GM21528 (cell line): Measurements from ENCODE around the gene INSIG2.

Experiments
- ATAC-seq: cut with Tn5 transposase; IDR thresholded peaks from one replicate; pipeline ENCODE4 v1.9.1; 2021; ENCODE audit warnings: mild to moderate bottlenecking, moderate library complexity; ENCODE audit not compliant: unreplicated experiment, low FRiP score

Gene INSIG2

GRCh38 chr2:118088051-118089024 lies at the start of gene INSIG2:
Gene INSIG2, plus strand, starts transcription at chr2:118088471. Its CDS starts 8,086 bp downstream, at chr2:118096557.
- peak; percentile 97 for ATAC-seq

- ATAC-seq = no peak
Measured at GRCh38 chr2:118040891-118041290, 47.4 kb upstream of the INSIG2 start.

GRCh38 chr2:118044103-118044716 lies 44.1 kb upstream of the INSIG2 start:
- ATAC-seq = no peak

- ATAC-seq = no peak
Measured at GRCh38 chr2:118044854-118045253, 43.4 kb upstream of the INSIG2 start.

- ATAC-seq = no peak
Measured at GRCh38 chr2:118045286-118045685, 43.0 kb upstream of the INSIG2 start.

- no peak for ATAC-seq
Measured at GRCh38 chr2:118046634-118047210, 41.5 kb upstream of the INSIG2 start.

- no peak for ATAC-seq
Measured at GRCh38 chr2:118047380-118047826, 40.9 kb upstream of the INSIG2 start.

GRCh38 chr2:118048401-118048800 lies 39.9 kb upstream of the INSIG2 start:
- no peak for ATAC-seq

GRCh38 chr2:118049140-118049815 lies 39.0 kb upstream of the INSIG2 start:
- no peak for ATAC-seq

GRCh38 chr2:118049816-118050140 lies 38.5 kb upstream of the INSIG2 start:
- no peak for ATAC-seq

- ATAC-seq = no peak
Measured at GRCh38 chr2:118050386-118050785, 37.9 kb upstream of the INSIG2 start.

GRCh38 chr2:118050974-118051373 lies 37.3 kb upstream of the INSIG2 start:
- no peak for ATAC-seq

GRCh38 chr2:118051826-118052358 lies 36.4 kb upstream of the INSIG2 start:
- no peak for ATAC-seq

GRCh38 chr2:118052474-118052873 lies 35.8 kb upstream of the INSIG2 start:
- no peak for ATAC-seq

- no peak for ATAC-seq
Measured at GRCh38 chr2:118053681-118054080, 34.6 kb upstream of the INSIG2 start.

- no peak for ATAC-seq
Measured at GRCh38 chr2:118054213-118055008, 33.9 kb upstream of the INSIG2 start.

GRCh38 chr2:118055512-118056164 lies 32.6 kb upstream of the INSIG2 start:
- peak; percentile 88 for ATAC-seq

- ATAC-seq = peak; percentile 81
Measured at GRCh38 chr2:118056165-118056534, 32.1 kb upstream of the INSIG2 start.

- no peak for ATAC-seq
Measured at GRCh38 chr2:118056801-118057200, 31.5 kb upstream of the INSIG2 start.
